HG02870 (cell line): ENCODE measurements around the gene C5AR1.
"Not testable (repeated sequence)": the region's sequence is repeated elsewhere in the genome, so short reads cannot be mapped to it uniquely, and the experiment has no call there.

Experiments
- ATAC-seq: cut with Tn5 transposase; IDR thresholded peaks from one replicate; pipeline ENCODE4 v1.9.1; 2021; ENCODE audit warnings: mild to moderate bottlenecking, moderate library complexity; ENCODE audit not compliant: unreplicated experiment

The C5AR1 gene

DNA sequence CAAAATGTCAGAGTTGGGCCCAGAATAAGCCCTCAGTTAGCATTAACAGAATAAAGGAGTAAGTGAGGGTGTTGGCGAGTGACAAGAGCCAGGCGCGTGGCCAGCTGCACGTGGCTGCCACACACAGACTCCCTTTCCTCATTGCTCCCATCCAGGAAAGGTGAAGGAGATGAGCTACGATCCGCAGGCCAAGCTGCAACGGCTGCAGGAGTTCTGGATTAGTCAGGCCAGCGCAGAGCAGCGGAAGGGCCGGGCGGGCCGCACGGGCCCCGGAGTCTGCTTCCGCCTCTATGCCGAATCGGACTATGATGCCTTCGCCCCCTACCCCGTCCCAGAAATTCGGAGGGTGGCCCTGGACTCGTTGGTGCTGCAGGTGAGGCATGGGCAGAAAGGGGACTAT lies 52.7 kb downstream of the C5AR1 start:
- no peak for ATAC-seq

DNA sequence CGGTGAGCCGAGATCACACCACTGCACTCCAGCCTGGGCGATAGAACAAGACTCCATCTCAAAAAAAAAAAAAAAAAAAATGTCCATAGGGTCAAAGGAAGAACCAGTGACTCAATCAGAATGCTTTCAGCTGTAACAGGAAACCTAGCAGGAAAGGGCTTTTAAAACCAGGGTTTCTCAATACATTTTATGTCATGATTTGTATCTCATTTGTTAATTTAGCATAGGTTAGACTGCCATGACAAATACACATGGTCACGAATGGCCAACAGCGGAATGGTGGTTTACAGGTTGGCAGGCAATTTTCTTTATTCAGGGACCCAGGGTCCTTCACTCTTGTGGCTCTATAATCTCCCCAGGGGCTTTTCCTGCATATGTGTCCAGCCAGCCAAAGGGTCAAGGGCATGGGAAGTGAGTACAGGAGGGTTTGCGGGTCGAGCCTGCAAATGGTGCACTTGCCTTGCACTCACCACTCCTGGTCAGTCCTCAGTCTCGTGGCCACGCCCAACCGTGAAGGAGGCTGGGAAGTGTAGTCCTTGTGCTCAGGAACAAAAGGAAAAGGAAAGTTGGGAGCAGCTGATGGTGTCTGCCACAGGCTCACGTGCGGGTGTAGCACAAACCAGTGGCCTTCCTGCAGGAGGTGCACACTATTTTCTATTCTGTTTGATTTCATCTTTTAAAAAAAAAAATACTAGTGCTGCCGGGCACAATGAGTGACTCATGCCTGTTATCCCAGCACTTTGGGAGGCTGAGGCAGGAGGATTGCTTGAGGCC lies 54.3 kb downstream of the C5AR1 start:
- no peak for ATAC-seq

DNA sequence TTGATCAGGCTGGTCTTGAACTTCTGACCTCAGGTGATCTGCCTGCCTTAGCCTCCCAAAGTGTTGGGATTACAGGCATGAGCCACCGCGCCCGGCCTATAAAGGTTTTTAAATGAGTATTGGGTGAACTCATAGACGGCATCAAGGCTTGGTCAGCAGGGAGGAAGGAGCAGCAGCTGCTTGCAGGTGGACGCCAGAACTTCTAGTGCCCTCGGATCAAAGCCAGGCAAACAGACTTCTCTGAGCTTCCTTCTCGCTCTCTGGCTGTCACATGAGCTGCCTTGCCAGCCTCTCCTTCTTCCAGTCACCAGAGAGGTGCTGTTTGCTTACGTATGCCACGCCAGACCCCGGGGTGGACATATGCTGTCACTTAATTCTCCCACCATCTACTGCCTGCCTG lies 55.8 kb downstream of the C5AR1 start:
- not testable (repeated sequence) for ATAC-seq

DNA sequence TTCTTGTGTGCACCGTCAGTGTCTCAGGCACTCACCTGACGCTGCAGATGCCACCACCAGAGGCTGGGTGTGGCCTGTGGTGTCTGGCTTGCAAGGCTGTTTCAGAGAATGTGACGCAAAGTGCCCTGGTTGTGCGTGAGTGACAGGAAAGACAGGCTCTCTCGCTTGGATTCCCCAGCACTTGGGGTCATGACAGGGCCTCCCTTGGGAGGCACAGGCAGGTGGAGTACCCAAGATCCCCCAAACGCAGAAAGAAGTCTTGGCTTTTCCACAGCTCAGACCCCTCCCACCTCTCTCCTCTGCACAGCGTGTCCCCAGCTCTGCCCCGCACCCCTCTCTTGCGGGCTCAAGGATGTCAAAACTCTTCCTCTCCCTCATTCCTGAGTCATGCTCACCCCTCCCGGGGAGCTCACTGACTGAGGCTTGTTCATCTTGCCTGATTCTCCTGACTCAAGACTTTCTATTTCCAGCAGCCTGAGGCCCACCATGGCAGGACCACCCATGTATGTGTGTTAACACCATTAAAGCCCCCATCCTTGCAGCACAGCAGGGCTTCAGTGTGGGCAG lies 60.5 kb downstream of the C5AR1 start:
- ATAC-seq: no peak

DNA sequence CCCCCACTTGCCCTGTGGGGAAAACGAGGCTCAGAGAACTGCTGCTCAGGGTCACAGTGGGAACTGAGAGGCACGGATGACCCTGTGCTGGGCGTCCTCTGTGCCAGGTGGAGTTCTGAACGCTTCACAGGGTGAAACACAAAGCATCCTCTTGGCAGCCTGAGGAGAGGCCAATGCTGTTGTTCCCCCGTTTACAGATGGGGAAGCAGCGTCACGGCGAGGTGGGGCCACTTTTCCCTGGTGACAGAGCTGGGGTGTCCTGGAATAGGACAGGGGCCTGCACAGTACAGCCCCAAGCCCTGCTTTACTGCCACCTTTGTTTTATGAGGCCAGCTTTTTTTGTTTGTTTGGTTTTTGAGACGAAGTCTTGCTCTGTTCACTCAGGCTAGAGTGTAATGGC lies 61.6 kb downstream of the C5AR1 start:
- no peak for ATAC-seq
